CD4-positive, alpha-beta T cell treated with Interleukin-21 for 1 hour (primary cell): ENCODE results near the gene ERCC4.

ENCODE experiments used
- DNase-seq: peaks from one replicate; pipeline ENCODE4 v3.0.0-alpha.2; 2020

ERCC4 gene

GRCh38 chr16:13950821-13951547 is 31.0 kb downstream of the ERCC4 start:
- DNase-seq, result no peak

GRCh38 chr16:13951611-13952010 is 31.7 kb downstream of the ERCC4 start:
- no peak for DNase-seq

DNA sequence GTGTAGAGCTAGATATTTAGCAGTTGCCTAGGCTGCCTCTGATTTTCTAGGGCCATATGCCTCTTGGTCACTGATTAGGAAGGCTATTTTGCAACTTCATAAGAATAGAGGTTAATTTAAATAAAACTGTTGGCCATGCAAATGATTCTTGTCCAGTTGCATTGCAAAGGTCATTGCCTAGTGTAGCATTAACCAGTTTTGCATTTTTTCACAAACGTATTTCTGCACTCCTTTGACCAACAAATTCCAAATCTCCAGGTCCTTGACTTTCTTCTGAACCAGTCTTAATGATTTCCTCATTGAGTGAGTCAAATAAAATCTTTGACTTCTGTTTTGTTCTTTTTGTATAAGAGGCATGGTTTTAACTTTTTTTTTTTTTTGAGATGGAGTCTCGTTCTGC is 33.5 kb downstream of the ERCC4 start:
- no peak for DNase-seq

DNA sequence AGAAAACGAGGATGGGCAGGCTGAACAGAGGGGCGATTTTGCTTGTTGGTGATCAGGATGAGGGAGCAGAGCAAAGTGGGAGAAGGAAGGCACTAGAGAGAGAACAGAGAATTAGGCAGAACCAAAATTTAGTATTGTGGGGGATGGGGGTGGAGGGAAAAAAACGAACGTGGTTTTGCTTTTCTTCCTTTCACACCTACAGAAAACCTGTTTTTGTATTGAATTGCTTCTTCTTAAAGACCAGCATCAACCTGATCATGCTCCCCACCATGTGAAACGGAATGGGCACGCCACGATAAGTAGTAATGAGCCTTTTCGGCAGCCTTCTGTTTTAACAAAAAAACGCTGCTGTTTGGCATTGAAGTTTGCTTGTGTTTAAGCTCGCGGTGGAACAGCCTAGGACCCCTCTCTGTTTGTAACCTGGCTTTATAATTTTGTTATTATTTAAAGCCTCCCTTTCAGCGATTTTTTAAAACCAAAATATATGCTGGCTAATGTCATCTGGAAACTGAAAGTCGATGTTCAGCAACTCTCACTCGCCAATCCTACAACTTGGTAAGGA is 36.8 kb downstream of the ERCC4 start:
- DNase-seq, result no peak

- peak; percentile 5 for DNase-seq
These were observed 37.5 kb downstream of the ERCC4 start for GRCh38 chr16:13957197-13958078.

GRCh38 chr16:13958474-13958873 is 38.5 kb downstream of the ERCC4 start:
- DNase-seq, result no peak

DNA sequence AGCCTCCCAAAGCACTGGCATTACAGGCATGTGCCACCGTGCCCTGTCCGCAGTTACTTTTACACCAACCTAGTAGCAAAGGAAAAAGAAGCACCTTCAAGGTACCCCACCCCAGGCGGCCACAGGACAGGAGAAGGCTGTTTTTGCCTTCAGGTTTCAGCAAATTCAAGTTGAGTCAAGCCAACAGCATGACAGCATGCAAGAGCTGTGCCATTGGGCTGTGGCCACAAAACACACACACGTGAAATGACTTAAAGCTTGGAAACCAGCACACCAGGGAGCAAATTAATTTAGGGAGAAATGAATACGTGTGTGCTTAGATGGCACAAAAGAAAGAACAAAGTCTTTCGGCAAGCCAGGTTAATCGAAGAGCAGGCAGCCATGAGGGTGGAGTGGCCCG is 39.7 kb downstream of the ERCC4 start:
- no peak for DNase-seq

GRCh38 chr16:13961099-13961811 is 41.3 kb downstream of the ERCC4 start:
- DNase-seq, result no peak

DNA sequence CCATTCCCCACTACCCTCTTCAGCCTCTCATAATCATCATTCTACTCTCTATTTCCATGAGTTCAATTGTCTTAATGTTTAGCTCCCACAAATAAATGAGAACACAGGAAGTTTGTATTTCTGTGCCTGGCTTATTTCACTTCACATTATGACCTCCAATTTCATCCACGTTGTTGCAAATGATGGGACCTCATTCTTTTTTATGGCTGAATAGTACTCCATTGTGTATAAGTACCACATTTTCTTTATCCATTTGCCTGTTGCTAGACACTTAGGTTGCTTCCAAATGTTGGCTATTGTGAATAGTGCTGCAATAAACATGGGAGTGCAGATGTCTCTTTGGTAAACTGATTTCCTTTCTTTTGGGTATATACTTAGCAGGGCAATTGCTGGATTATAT is 42.3 kb downstream of the ERCC4 start:
- no peak for DNase-seq

DNA sequence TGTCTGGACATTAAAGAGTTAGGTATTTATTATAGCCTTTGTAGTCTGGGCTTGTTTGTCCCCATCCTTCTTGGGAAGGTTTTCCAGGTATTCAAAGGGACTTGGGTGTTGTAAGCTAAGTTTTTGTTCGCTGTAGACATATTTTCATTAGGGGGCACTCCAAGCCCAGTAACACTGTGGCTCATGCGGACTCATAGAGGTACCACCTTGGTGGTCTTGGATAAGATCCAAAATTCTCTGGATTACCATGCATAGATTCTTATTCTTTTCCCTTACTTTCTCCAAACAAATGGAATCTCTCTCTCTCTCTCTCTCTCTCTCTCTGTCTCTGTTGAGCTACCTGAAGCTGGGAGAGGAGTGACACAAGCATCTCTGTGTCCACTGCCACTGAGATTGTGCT is 48.9 kb downstream of the ERCC4 start:
- no peak for DNase-seq

DNA sequence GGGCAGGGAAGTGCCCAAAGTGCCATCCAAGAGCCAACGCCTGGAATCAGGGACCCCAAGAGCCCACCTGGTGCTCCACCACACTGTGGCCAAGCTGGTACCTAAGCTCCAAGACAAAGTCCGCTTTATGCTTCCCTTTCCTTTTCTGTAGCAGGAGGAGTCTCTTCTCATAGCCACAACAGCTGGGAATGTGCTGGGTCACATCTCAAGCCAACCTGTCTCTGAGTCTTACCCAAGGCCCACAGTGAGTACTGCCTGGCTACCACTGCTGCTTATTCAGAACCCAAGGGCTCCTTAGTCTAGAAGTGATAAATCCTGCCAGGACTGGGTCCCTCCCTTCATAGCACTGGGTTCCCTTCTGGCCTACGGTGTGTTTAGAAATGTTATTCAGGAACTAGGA is 49.8 kb downstream of the ERCC4 start:
- DNase-seq, result no peak

- DNase-seq, result no peak
These were observed 50.9 kb downstream of the ERCC4 start for GRCh38 chr16:13970708-13971422.

- DNase-seq, result no peak
These were observed 53.5 kb downstream of the ERCC4 start for GRCh38 chr16:13973321-13974023.

GRCh38 chr16:13977177-13977576 is 57.2 kb downstream of the ERCC4 start:
- no peak for DNase-seq

- DNase-seq, result no peak
These were observed 62.5 kb downstream of the ERCC4 start for GRCh38 chr16:13982451-13982850.

- no peak for DNase-seq
These were observed 63.7 kb downstream of the ERCC4 start for GRCh38 chr16:13983625-13984024.

DNA sequence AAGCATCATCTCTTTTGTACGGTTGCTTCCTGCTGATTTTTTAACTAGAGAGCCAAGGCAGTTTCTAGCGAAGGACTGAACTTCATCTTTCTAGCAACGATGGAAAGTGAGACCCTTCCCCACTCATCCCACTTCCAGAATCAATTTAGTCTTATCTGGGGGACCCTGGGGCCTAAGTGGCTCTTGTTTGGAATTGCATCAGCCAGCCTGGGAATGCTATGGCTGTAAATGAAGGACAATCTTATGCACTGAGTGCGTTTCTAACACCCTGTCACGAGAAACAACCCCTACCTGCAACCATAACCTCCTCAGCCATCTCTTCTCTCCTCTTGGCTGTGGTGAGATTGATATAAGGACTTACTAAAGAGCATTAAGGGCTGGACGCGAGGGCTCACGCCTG is 64.8 kb downstream of the ERCC4 start:
- no peak for DNase-seq

DNA sequence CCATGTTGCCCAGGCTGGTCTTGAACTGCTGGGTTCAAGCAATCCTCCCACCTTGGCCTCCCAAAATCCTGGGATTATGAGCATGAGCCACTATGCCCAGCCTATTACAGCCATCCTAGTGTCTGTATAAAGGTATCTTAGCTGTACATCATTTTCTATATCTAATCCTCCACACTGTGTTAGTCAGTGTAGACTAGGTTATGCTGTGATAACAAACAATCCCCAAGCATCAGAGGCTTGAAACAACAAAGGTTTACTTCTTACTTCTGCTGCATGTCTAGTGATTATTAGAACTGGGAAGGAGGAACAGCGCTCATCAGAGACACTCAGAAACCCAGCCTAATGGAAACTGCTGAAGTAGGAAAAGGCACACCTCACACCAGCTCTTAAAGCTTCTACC is 68.1 kb downstream of the ERCC4 start:
- no peak for DNase-seq

GRCh38 chr16:13992322-13992721 is 72.4 kb downstream of the ERCC4 start:
- DNase-seq, result no peak

DNA sequence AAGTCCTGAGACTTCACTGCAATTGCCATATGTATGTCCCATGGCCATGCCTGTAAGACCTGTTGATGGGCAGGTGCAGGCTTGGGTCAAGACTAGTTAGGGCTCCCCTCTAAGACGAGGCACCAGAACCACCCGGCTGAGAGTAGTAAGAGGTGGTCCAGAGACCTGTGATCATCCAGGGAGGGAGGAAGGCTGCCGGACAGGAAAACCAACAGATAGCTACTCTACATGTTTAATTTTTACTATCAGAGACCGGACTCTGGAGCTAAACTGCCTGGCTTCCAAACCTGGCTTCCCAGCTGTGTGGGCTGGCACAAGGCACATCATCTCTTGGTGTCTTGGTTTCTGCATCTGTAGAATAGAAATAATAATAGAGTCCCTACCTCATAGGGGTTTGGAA is 73.0 kb downstream of the ERCC4 start:
- DNase-seq, result no peak

GRCh38 chr16:13994239-13995106 is 74.5 kb downstream of the ERCC4 start:
- DNase-seq, result no peak
